NCI-H2107 (cell line): ENCODE data around the gene LRRC4C.

Experiments
- DNase-seq: peaks from one replicate; lab custom pipeline; 2025; lab: John Stamatoyannopoulos, UW

Gene LRRC4C

GRCh38 chr11:41459465-41460401 lies at the start of gene LRRC4C:
TSS of gene LRRC4C (minus strand) at chr11:41459652.
- DNase-seq = no peak

- no peak for DNase-seq
These were observed 48.7 kb upstream of the LRRC4C start for GRCh38 chr11:41508121-41508520.

GRCh38 chr11:41499429-41499828 lies 40.0 kb upstream of the LRRC4C start:
- no peak for DNase-seq

DNA sequence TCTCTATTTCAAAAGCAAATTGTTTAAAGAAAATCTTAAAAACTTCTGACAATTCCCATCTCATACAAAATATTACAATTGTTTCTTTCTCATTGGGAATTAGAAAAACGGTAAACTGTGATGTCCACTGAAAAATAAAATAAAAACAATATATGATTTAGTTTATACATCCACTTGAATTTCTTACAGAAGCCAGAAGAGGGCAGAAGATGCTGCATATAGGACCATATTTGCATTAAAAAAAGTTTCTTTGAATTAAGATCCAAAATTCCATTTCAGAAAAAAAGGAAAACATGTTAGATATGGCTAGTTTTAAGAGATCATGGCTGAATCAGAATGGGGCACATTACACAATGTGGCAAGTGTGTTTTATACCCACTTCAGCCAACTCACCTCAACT lies 39.3 kb upstream of the LRRC4C start:
- no peak for DNase-seq

DNA sequence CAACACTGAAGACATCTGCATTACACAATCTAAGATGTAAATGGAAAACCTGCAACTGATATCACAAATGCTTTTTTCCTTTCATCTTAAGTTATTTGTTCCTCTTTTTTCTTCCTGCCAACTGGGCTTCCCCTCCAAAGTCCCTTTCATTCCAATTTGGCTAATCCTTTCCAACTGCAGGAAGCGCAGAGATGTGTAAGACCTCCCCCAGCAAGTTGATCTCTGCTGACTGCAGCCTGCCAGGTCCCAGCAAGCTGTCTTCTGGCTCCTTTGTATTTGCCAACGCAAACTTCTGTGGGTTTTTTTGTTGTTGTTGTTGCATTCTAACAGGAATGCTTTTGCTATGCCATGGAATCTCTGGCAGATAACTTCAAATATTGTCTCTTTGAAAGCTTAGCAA lies 38.5 kb upstream of the LRRC4C start:
- no peak for DNase-seq

- no peak for DNase-seq
These were observed 35.3 kb upstream of the LRRC4C start for GRCh38 chr11:41494716-41495115.

DNA sequence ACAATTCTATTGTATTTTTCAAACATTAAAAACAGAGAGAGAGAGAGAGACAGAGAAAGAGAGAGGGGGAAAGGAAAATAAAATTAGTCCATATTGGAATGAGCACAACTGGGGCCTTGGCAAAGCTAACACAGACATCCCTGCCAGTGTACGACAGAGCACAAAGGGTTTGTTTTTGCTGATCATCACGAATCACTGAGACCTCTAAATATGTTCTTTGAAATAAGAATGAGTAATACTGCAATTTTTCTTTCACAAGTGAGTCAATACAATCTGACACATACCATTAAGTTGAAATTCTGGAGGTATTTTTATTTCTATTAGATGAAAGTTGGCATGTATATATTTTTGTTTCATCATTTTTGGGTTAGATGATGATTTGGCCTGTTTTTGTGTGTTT lies 27.0 kb upstream of the LRRC4C start:
- DNase-seq = no peak

DNA sequence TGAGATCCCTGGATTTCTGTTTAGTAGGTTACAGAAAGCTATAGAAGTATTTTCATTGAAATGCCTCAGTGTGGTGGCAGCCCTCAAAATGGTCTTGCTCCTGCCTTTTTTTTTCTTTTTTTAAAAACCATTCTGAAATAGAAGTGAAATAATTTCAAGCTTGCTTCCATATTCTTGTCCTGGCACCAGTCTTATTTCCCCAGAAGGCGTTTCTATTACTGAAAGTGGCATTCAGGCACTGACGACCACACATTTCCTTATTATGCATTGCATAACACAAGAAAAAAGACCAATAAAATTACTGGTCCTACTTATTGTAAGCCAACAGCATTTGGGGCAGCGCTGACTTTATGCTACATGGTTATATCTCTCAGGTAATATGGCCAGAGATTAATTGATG lies 24.5 kb upstream of the LRRC4C start:
- no peak for DNase-seq

DNA sequence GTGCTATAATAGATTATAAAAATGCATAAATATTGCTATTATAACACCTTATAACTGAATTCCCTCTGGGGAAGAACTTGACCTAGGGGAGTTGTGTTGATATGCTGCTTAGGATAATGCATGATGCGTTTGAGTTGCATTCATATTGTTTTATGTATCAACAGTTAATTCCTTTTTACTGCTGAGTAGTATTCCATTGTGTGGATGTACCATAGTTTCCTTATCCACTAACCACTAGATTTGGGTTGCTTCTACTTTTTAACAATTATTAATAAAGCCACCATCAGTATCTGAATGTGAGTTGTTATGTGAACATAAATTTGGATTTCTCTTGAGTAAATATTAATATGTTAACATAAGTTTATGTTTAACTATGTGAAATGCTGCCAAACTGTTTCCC lies 19.7 kb upstream of the LRRC4C start:
- no peak for DNase-seq

DNA sequence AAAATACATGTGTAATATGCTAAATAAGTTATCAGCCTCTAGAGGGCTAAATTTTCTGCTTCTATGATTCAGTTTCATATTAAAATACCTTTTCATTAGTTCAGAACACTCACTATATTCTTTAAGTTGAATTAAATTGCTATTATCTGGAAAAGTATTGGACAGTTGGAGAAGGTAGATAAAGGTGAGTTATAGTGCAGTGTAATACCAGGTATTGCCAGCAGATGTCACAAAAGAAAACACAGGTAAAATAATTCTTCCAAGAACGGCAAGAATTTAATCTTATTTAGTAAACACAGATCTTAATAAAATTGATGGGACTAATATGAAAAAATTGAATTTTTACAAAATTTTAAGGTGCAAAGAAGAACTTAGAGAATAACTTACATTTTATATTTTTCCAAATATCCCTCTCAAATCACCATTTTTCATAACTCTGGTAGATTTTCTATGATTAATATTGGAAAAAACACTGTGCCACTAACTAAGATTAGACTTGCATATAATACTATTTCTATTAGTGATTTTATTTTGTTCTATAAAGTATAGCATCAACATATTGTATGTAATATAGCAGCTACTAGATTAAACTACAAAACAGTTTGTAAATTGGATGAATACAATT lies 1.7 kb upstream of the LRRC4C start:
- DNase-seq = no peak

- DNase-seq = no peak
These were observed 811 bp downstream of the LRRC4C start for GRCh38 chr11:41458641-41459040.

- DNase-seq = no peak
These were observed 1.3 kb downstream of the LRRC4C start for GRCh38 chr11:41458154-41458553.

DNA sequence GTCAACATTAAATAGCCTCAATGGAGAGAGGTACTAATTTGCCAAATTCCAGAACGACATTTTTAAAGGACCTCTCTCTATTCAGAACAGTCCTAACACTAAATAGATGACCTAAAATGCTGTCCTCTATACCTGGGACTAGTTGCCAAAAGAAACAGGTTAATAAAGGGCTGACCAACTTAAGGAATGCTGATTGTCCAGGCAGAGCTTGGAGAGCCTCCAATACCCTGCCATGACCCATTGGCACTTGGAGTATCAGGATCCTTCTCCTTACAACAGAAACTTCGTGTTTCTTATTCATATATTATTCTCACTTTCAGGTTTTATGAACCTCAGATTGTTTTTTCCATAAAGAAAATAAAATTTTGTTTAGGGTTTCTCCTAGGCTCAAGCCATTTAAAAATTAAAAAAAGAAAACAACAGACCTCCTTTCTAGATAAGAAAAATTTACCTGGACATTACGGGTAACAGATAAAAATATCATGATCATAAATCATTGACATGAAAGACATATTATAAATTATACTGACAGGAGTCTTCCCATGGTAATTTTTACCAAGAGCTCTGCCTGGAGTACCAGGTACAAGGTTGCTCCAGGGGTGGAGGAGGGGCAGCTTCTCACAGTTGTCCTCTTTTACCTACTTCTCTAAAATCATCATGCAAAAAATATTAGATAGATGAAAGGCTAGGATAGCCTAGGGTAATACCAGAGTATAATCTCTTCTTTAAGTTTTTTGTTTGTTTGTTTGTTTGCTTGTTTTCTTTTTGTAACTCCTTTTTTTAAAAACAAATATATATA lies 2.0 kb downstream of the LRRC4C start:
- no peak for DNase-seq

DNA sequence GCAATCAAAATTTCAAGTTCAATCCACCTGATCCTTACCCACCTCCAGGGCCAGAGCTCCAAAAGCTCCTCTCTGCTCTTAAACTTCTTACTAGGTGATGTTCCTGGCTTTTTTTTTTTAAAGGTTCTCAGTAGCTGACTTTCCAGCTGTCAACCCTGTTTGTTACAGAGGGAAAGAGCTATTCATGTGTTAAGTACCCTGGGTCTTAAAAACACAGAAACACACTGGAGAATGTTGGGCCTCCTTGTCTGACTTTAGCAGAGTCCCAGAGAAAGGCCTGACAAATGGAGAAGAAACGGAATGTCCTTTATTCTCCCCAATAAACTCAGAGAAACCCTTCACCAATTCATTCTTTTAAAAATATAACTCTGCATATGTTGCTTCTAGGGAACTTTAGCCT lies 3.2 kb downstream of the LRRC4C start:
- DNase-seq = no peak

DNA sequence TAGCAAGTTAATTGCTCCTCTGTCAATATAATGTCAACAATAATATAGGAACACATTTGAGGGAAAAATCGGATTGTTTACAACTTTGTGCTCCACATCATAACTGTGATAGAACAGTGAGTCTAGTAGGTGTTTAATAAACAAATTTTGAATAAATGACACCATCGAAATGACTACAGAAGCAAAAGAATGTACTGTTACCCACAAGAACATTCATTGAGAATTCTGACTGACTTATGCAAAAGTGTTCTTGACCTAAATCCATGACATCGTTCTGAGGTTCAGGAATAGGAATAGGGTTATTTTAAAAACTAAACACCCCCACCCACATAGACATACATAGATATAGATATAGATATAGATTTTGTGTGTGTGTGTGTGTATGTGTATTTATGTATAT lies 8.4 kb downstream of the LRRC4C start:
- DNase-seq = no peak

GRCh38 chr11:41449483-41450050 lies 9.9 kb downstream of the LRRC4C start:
- no peak for DNase-seq

GRCh38 chr11:41446566-41446965 lies 12.9 kb downstream of the LRRC4C start:
- DNase-seq = no peak

- no peak for DNase-seq
These were observed 13.3 kb downstream of the LRRC4C start for GRCh38 chr11:41446107-41446506.

DNA sequence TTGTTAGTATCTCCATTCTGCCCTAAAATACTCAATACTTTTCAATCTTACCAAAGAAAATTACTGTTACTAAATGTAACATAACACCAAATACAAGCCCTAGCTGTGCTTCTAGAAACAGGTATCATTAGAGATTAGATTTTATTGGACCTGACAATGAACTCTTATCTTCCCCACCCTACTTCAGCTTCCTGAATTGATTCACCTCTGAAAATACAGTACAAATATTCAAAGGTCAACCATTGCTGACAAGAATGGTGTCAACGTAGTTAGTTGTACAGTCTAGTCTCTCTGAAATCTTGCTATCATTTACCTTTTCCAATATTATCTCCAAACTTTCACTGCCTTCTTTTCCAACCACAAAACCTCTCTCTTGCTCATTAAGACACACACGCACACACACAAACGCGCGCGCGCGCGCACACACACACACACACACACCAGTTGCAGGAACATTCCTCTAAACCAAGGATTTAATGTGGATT lies 22.4 kb downstream of the LRRC4C start:
- no peak for DNase-seq

GRCh38 chr11:41435531-41435930 lies 23.9 kb downstream of the LRRC4C start:
- no peak for DNase-seq

DNA sequence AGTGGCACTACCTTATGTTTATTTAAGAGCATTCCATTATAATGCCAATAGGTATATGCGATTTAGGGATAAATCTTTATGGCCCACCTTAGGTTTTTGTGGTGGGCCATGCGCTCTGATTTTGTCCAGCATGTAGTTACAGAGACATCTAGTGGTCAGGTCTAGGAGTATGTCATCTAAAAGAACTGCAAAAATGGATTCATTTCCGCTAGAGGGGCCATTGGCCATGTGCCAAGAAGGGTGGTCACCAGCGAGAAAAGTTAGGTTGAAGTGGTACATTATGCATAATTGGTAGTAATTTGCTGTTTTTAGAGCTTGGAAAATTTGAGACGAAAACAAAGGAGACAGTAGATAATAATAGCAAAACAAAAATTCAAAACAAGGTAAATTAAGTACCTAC lies 27.7 kb downstream of the LRRC4C start:
- no peak for DNase-seq

DNA sequence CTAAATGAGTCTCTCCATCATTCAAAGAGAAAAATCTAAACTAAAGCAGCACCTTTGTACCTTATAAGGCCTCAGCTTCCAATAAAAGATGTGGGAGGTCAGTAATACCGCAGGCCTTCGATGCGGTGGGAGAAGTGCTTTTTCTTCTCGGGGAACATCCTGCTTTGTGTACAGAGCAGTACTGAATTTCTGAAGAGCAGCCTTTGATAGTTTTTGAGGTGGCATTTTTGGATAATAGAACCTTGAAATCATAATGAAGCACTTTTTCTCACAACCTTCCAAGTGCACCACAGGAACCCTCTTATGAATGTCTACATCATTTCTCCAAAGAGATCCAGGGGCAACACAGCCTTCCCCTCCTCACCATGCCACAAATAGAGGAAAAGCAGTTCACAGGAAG lies 39.6 kb downstream of the LRRC4C start:
- DNase-seq = no peak
